ENCODE data around the gene CTPS1. TPM values are rescaled to one million over a fixed set of nuclear protein-coding genes. Genes with fewer than 3 reads are reported as not detected.
A peak's percentile ranks its signal among the peaks of the same experiment; 100 is the strongest.

CTPS1 gene
- total RNA-seq, 1 donor: 19.2 TPM

- TF ChIP-seq CTCF (IDR thresholded peaks at IDR 0.05; ENCODE audit: extremely low read depth, low read depth, low read length): no peak
- peak overlapping the region; percentile 89 for H3K27ac ChIP-seq (ENCODE audit: low read depth, low read length)
- H3K9me3 ChIP-seq (ENCODE audit: low read depth, low read length): no peaks in the 10 kb centered on the region
- no peaks in the 10 kb centered on the region for H3K27me3 ChIP-seq (ENCODE audit: insufficient read depth, low read length)
- peaks cover 18% of the 10 kb centered on the region for H3K36me3 ChIP-seq (ENCODE audit: insufficient read depth, low read length)
- H3K4me2 ChIP-seq (ENCODE audit: insufficient read depth, low read length): peak overlapping the region; percentile 90
- H2AFZ ChIP-seq (ENCODE audit: low read length): no peak overlapping the region
- H3K4me3 ChIP-seq (ENCODE audit: insufficient read depth, low read length): peak overlapping the region; percentile 80
- H3K4me1 ChIP-seq (ENCODE audit: insufficient read depth, low read length): peaks cover 51% of the 10 kb centered on the region
- H4K20me1 ChIP-seq (ENCODE audit: insufficient read depth, low read length): peaks cover 13% of the 10 kb centered on the region
- H3K79me2 ChIP-seq (ENCODE audit: insufficient read depth, low read length): peaks cover 62% of the 10 kb centered on the region
- DNase-seq (ENCODE audit: insufficient read length, low spot score, missing footprints): no peak
Measured at GRCh38 chr1:40980453-40981121, 1.1 kb downstream of the CTPS1 start.

GRCh38 chr1:40981691-40982448 is 2.4 kb downstream of the CTPS1 start:
- H3K79me2 ChIP-seq (ENCODE audit: insufficient read depth, low read length): peaks cover 74% of the 10 kb centered on the region

GRCh38 chr1:40982721-40983120 is 3.2 kb downstream of the CTPS1 start:
- Histone ChIP-seq H3K79me2 (ENCODE audit: insufficient read depth, low read length) (peaks cover 82% of the 10 kb centered on the region), H2AFZ (ENCODE audit: low read length) (no peak overlapping the region), H3K4me1 (ENCODE audit: insufficient read depth, low read length) (peaks cover 47% of the 10 kb centered on the region), H3K9me3 (ENCODE audit: low read depth, low read length) (no peaks in the 10 kb centered on the region), H3K27ac (ENCODE audit: low read depth, low read length) (peak overlapping the region; percentile 55), H3K36me3 (ENCODE audit: insufficient read depth, low read length) (peaks cover 38% of the 10 kb centered on the region), H3K4me2 (ENCODE audit: insufficient read depth, low read length) (peak overlapping the region; percentile 21), H3K27me3 (ENCODE audit: insufficient read depth, low read length) (no peaks in the 10 kb centered on the region), H3K4me3 (ENCODE audit: insufficient read depth, low read length) (no peak overlapping the region), H4K20me1 (ENCODE audit: insufficient read depth, low read length) (peaks cover 21% of the 10 kb centered on the region)
- DNase-seq (ENCODE audit: insufficient read length, low spot score, missing footprints): peak; percentile 84
- TF ChIP-seq CTCF (IDR thresholded peaks at IDR 0.05; ENCODE audit: extremely low read depth, low read depth, low read length): no peak

More at GRCh38 chr1:40981691-40982448, 2.4 kb downstream of the CTPS1 start:
- no peaks in the 10 kb centered on the region for H3K9me3 ChIP-seq (ENCODE audit: low read depth, low read length)
- peak overlapping the region; percentile 90 for H3K4me2 ChIP-seq (ENCODE audit: insufficient read depth, low read length)
- H4K20me1 ChIP-seq (ENCODE audit: insufficient read depth, low read length): peaks cover 16% of the 10 kb centered on the region
- no peak for TF ChIP-seq CTCF (IDR thresholded peaks at IDR 0.05; ENCODE audit: extremely low read depth, low read depth, low read length)
- peak overlapping the region; percentile 89 for H3K27ac ChIP-seq (ENCODE audit: low read depth, low read length)
- DNase-seq (ENCODE audit: insufficient read length, low spot score, missing footprints): peak; percentile 85
- H3K27me3 ChIP-seq (ENCODE audit: insufficient read depth, low read length): no peaks in the 10 kb centered on the region
- H3K4me3 ChIP-seq (ENCODE audit: insufficient read depth, low read length): peak overlapping the region; percentile 80
- peaks cover 51% of the 10 kb centered on the region for H3K4me1 ChIP-seq (ENCODE audit: insufficient read depth, low read length)
- H3K36me3 ChIP-seq (ENCODE audit: insufficient read depth, low read length): peaks cover 30% of the 10 kb centered on the region
- peak overlapping the region; percentile 40 for H2AFZ ChIP-seq (ENCODE audit: low read length)

GRCh38 chr1:40983286-40983685 is 3.8 kb downstream of the CTPS1 start:
- Histone ChIP-seq H3K36me3 (ENCODE audit: insufficient read depth, low read length) (peaks cover 44% of the 10 kb centered on the region), H3K27me3 (ENCODE audit: insufficient read depth, low read length) (no peaks in the 10 kb centered on the region), H3K79me2 (ENCODE audit: insufficient read depth, low read length) (peaks cover 82% of the 10 kb centered on the region), H3K27ac (ENCODE audit: low read depth, low read length) (peak overlapping the region; percentile 55), H3K9me3 (ENCODE audit: low read depth, low read length) (no peaks in the 10 kb centered on the region), H3K4me2 (ENCODE audit: insufficient read depth, low read length) (no peak overlapping the region), H4K20me1 (ENCODE audit: insufficient read depth, low read length) (peaks cover 21% of the 10 kb centered on the region), H3K4me3 (ENCODE audit: insufficient read depth, low read length) (no peak overlapping the region), H2AFZ (ENCODE audit: low read length) (no peak overlapping the region), H3K4me1 (ENCODE audit: insufficient read depth, low read length) (peaks cover 47% of the 10 kb centered on the region)
- no peak for DNase-seq (ENCODE audit: insufficient read length, low spot score, missing footprints)
- TF ChIP-seq CTCF (IDR thresholded peaks at IDR 0.05; ENCODE audit: extremely low read depth, low read depth, low read length): no peak

All from osteoblast (primary cell).